Body of pancreas (tissue), 4 donors: Measurements from ENCODE around the gene SLC26A3.

ENCODE experiments used
- CTCF ChIP-seq, 7 experiments: fragments of 450-650 bp in 4 of 7; fragments of 200-600 bp in 3 of 7; sonication (generic) in 3 of 7; IDR thresholded peaks; one replicate each; pipeline ENCODE4 v1.5.1; 2016 to 2019; ENCODE audit warnings: antibody characterized with exemption in 7 of 7
- POLR2A ChIP-seq, 3 donors: fragments of 450-650 bp; IDR thresholded peaks; one replicate each; pipeline ENCODE4 v1.6.1; 2016; ENCODE audit warnings: antibody characterized with exemption in 3 of 3, mild to moderate bottlenecking in 2 of 3

- TF ChIP-seq POLR2A (IDR thresholded peaks at IDR 0.05): no peak
- TF ChIP-seq CTCF (IDR thresholded peaks at IDR 0.05): no peak
Measured at GRCh38 chr7:107777702-107778101, 25.3 kb downstream of the SLC26A3 start.
